HL-60 (cell line): Measurements from ENCODE around the gene SETD7.

Experiments used
- CTCF ChIP-seq: IDR thresholded peaks from one replicate; pipeline ENCODE4 v1.5.1; 2011; ENCODE audit warnings: low read length, control low read depth, inconsistent platforms; ENCODE audit not compliant: insufficient read depth
- SPI1 ChIP-seq: IDR thresholded peaks from 2 replicates; pipeline ENCODE4 v1.6.1; 2012; ENCODE audit warnings: low read depth, mild to moderate bottlenecking, borderline replicate concordance

DNA sequence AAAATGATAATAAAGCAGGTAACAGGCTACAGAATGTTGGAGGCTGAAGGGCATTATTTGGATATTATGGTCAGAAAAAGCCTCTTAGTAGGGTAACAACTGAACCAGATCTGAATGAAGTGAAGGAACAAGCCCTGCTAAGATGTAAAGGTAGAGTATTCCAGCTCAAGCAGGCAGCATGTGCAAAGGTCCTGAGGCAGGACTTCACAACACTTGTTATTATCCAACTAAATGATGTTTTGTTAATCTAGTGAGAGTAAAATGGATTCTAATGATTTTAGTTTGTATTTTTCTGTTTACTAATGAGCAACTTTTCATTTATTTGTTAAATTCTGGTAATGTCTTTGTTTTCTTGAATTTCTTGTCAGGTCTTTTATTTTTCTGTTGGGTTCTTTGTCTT, 66.4 kb downstream of the SETD7 start:
- TF ChIP-seq SPI1 = no peak
- TF ChIP-seq CTCF = no peak
